ENCODE data around the gene CEBPE.
"Not testable (repeated sequence)": the region's sequence is repeated elsewhere in the genome, so short reads cannot be mapped to it uniquely, and the experiment has no call there.

The CEBPE gene

DNA sequence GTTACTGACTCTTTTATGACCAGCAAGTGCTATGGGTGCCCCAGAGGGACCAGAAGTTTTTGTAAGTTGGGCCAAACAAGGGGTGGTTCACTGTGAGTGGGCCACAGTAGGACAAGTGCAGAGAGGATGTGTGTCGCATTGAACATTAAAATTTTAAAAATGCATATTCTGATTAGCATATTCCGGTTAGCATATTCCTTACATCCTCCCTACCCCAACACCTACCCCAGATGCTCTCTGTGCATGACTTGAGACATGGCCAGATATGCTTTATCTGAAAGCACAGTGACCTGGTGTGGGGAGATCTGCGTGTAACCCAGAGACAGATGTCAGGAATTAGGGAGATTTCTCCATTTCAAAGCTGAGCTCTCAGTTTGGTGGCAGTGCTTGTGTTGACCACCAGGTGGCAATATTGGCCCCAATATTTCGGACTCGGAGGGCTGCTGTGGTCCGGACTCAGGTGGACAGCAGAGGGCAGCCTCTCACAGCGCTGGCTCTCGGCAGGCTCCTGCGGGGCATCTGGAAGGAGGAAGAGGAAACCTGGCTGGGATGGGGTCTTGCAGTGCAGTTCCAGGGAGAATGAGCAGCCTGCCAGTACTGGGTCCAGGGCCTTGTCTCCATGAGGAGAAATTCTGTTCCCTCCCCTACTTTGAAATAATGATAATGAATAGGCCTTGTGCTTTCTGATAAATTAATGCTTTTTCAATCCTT is 1.6 kb upstream of the CEBPE start:
- DNase-seq: peak; percentile 79

DNA sequence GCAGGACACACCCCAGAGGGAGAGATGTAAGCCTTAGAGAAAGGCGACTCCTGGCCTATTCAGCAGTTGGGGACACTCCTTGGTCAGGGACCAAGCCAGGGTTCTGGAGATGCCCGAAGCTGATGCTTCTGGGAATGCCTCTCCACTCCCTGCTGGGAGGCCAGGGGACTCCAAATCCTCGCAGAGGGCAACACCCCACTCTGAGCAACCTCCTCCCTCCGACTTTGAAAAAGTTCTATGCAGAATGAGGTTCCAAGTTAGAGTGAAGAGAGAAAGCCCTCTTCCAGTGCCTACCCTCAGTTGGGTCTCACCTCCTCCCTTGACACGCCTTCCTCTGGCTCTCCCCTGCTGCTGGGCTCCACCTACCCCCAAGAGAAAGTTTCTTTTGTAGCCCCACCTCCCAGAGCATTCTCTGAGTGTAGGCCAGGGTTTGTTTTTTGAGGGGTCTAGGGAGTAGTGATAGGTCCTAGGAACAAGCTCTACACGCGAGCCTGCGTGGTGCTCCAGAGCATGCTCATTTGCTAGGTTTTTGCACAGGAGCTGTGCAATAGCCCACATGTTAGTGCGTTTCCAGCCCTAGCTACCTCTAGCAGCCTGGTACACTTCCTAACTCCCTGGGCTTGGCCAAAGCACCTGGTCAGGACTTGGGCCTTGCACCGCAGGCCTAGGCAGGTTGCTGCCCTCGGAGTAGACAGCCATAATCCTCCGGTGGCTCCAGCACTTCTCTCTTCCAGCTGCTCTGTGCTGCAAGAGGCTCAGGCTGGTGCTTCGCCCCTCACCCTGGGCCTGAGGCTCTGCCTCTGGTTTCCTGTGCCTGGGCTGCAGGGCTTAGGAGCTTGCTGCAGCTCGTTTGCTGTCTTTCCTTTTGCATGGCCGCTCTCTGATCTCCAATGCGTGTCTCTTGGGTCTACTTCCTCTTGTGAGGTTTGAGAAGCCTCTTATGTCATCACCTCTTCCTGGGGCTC is 590 bp upstream of the CEBPE start:
- DNase-seq: no peak

DNA sequence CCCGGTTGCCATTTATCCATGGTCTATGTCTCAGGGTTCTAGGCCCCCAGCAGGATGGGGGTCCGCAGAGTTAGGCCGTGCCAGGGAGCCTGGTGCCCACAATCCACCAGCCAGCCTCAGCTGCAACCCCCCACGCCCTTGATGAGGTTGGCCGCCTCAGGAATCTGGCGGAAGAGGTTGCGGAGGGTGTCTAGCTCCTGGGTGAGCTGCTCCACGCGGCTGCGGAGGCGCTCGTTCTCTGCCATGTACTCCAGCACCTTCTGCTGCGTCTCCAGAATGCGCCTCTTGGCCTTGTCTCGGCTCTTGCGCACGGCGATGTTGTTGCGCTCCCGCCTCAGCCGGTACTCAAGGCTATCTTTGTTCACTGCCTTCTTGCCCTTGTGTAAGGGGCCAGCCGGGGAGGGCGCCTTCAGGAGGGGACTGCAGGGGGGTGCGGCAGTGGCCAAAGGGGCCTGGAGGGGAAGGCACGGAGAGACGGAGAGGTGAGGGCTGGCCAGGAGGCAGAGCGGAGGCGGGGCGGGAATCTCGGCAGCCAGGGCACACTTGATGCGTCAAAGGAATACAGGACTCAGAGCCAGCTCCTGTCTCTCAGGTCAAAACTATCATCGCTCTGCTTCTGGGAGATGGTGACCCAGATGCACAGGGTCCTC is 1.6 kb downstream of the CEBPE start:
- no peak for DNase-seq

DNA sequence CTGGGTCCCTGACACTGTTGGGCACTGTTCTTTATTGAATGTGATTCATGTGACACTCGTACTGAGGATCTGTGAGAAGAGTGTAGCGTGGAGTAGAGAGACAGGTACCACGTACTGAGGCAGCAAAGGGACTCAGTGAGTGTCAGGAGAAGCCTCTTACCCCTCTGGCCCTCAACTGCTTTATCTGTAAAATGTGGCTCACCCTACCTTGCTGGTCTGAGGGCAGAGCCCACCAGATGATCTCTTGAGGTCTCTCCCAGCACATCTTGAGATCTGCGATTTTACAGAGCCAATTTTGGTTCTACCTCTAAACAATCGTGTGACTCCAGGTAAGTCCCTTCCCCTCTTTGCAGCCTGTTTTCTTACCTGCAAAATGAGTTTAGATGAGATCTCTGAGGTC is 3.1 kb downstream of the CEBPE start:
- no peak for DNase-seq

DNA sequence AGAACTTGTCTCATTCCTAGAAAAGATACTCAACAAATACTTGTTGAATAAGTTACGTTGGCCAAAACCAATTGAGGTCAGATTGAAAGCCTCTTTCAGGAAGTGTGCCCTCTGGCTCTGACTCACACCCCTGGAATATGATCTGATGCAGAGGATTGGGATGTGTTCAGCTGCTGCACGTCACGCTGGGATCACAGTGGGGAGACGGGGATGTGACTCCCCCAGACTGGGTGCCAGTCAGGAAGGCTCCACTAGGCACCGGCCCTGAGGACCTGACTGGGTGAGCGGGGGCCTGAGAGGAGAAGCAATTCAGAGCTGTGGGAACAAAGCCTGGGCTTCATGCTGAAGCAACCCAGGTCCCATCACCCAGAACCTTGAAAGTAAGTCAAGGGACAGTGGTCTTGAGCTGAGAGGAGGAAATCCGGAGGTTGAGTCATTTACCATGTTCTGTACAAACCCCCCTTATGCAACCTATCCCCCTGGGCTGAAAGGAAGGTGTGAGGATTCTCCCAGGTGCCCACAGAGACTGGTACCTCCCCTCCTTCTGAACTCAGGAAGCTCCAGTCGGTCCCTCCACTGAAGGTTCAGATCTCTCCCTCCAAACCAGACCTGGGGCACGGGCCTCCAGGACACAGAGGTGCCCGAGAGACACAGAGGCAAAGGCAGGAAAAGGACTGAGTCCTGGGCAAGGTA is 3.9 kb downstream of the CEBPE start:
- DNase-seq: no peak

DNA sequence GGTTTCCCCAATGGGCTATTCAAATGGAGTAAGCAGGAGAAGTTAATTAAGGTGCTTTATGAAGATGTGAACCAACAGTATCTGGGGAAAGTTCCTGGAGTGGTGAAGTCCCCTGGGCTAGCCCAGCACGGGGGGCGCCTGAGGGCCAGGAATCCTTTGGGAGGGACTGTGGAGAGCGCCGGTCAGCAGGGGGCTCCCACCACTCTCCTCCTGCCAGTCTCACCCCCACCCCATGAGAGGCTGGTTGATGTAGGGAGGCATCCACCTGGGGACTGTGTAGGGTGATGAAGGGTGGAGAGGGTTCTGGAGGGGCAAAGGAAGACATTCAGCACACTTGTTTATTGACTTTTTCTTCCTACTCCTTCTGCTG is 4.4 kb downstream of the CEBPE start:
- no peak for DNase-seq

DNA sequence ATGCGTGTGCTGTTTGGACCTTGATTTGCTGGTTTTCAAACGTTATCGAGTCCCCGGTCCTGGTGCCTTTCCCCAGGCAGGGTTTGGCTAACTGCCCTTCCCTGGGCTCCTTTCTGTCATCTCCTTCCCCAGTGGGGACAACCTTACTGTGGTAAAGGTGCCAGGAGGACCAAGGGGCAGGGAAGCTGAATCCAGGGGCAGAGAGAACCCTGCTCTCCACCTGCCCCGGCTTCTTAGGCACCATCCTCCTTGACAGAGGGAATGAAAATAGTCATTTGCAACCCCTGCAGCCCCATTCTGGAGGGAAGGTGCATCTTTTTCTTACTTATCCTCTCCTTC is 5.0 kb downstream of the CEBPE start:
- no peak for DNase-seq

DNA sequence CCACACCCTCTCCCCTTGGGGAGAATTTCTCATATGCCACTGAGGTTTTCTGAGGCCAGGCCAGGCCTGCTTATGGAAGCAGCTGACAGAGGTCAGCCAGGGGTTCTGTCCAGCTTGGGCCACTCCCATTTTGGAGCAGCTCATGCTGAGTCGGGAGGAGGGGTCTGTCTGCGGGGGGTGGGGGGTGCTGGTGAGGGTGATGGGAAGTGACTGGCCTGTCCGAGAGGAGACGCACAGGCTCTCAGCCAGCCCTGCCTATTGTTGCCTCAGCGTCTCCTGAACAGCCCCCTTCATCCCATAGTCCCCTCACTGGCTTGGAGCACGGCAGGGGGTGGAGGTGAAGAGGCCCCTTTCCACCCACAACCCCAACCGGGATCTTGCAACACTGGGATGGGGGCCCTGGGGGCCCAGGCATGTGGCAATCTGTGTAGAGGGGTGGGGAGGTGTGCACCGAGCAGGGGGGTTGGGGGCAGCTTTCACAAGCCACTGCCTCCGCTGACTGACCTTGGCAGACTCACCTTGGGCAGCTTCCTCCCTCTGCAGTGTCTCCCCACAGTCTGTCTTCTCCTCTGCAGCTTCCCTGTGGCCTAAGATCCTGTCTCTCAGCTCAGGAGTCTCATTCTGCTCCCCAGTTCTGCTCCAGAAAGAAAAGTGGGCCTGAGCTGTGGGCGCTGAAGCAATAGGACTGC is 5.5 kb downstream of the CEBPE start:
- no peak for DNase-seq

DNA sequence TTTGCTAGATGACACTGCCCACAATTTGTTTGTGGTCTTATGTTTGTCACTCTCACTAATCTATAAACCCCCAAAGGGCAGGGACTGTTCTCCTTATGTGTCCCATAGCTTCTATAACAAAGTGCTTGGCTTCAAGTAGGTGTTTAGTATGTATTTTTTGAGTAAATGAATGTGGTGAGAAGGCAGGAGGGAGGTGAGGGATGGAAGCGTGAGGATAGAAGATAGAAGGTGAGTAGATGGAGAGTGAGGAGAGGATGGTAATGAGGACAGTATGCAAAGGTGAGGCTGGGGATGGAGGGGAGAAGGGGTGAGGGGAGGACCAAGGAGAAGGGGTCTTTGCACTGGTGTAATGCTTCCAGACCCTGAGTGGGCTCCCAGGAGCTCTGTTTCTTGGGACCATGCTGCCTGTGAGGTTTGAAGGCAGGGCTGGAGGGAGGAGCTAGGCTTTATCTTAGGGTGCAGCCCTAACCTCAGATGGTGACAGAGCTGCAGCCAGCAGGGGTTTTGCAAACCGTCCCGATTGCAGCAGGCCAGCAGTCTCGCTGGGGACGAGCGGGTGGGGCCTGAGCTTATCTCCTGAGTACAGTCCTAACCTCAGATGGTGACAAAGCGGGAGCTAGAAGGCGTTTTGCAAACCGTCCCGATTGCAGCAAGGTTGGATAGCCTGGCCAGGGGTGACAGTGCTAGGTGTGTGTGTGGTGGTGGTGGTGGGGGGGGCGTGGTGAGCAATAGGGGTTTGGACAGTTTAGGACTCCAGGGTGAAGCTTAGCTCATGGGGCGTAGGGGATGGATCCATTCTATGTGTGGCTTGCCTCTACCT is 6.5 kb downstream of the CEBPE start:
- no peak for DNase-seq

DNA sequence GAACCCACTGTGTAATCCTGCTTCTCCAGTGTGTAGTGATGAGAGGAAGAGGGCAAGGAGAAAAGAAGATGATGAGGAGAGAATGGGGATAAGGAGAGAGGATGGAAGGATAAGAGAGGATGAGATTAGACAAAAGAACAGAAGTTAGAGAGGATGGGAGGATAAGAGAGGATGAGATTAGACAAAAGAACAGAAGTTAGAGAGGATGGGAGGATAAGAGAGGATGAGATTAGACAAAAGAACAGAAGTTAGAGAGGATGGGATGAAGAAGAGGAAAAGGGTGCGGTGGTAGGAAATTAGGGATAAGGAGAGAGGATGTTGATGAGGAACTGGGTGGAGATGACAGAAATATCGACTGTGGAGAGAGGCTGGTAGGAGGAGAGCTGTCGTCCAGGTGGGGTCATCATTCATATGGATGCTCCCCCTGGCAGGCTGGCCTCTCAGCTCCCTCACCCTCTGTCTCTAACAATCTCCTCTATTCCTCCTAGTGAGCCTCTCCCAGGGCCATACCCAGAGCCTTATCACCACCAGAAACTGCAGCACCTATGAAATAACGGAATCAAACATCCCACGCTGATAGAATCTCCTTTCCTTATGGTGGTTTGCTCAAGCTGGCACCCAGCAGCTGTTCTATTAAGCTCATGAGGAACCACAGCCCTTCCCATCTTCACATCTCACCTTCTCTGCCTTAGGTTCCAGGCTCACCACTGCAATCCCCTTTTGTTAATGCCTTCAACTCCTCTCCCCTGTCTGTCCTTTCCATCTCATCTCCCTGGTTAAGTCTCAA is 8.3 kb downstream of the CEBPE start:
- no peak for DNase-seq

DNA sequence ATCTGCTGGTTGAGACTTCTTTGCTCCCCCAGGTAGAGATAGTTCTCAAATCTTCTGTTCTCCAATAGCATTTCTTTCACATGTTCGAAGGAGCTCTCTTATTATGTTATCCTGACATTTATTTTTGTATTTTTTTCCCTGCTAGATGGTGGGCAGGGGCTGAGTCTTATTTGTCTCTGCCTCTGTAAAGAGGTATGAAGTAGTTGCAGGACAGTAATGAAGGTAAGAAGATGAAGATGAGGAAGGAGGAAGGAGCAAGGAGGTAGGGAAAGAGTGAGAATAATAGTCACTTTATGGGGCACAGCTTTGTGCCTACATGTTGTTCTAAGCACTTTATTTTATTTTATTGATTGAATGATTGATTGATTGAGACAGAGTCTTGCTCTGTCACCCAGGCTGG is 9.3 kb downstream of the CEBPE start:
- no peak for DNase-seq

DNA sequence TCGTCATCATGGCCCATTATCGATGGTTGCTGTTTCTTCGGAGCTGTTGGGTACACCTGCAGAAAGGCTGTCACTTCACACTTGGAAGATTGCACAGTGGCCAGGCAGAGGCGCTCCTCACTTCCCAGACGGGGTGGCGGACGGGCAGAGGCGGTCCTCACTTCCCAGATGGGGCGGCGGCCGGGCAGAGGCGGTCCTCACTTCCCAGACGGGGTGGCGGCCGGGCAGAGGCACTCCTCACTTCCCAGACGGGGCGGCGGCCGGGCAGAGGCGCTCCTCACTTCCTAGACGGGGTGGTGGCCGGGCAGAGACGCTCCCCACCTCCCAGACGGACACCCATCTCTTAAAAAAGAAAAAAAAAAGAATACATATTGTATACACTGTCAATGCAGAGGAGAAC is 10.9 kb downstream of the CEBPE start:
- not testable (repeated sequence) for DNase-seq

DNA sequence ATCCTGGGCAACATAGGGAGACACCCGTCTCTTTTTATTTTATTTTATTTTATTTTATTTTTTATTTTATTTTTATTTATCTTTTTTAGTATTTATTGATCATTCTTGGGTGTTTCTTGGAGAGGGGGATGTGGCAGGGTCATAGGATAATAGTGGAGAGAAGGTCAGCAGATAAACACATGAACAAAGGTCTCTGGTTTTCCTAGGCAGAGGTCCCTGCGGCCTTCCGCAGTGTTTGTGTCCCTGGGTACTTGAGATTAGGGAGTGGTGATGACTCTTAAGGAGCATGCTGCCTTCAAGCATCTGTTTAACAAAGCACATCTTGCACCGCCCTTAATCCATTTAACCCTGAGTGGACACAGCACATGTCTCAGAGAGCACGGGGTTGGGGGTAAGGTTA is 11.4 kb downstream of the CEBPE start:
- not testable (repeated sequence) for DNase-seq

DNA sequence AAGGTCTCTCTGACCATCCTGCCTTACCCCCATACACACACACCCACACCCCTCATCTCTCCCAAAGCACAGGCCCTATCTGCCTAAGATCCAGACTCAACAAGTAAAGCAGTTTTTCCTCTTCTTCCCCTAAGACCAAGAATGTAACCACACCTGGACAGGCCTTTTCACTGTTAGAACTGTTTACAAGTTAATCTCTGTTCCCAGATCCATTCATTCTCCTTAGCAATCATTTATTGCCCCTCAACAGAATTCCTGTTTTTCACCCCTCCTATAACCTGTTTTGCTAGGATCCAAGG is 12.4 kb downstream of the CEBPE start:
- no peak for DNase-seq

DNA sequence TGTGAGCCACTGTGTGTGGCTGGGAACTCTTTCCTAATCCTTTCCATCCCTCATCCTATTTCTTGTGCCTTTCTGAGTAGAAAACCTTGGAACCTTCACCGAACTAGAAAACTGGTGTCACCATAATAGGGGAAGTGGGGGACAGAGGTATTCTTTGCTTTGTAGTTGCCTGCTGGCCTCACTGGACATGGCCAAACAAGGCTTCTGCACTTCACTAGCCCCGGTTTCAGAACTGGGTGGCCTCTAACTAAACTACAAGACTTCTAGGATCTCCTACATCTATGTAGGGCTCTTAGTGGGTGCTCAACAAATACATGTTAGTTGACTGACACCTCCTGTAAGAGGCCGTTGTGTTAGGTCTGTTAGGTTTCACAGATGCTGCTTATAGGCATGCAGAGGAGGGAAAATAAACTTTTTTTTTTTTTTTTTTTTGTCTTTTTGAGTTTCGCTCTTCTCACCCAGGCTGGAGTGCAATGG is 13.7 kb downstream of the CEBPE start:
- no peak for DNase-seq

DNA sequence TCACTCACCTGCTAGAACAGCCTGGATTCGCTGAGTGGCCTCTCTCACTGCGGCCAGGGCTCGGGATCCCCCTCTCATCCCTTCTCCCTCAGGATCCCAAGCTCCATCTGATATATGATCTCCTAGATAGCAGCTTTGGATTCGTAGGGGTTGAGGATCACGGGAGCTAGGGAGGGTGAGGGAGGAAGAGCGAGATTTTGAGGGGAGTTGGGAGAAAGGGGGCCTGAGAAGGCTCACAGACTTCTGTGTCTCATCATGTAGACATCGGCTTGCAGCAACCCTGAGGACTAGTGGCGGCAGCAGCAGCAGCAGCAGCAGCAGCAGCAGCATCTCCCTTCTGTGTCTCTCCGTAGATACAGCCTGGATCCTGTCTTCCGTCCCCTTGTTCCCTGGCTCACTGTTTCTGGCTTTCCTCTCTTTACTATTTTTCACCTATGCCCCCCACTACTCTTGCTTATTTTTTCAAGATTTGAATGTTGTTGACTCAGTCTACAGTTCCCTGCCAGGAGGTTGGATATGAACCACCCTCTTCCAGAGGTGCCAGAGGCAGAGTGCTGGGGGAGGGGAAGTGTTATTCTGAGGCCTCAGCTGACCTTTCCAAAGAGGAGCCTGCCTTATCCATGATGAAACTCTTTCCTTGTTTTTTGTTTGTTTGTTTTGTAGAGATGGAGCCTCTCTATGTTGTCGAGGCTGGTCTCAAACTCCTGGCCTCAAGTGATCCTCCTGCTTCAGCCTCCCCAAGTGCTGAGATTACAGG is 14.3 kb downstream of the CEBPE start, which contains the start of gene CIROP:
Gene CIROP (minus strand): TSS at position 399 of the 757 bp plus-strand sequence. CDS start 69 bp downstream, at position 330.
- DNase-seq: no peak

DNA sequence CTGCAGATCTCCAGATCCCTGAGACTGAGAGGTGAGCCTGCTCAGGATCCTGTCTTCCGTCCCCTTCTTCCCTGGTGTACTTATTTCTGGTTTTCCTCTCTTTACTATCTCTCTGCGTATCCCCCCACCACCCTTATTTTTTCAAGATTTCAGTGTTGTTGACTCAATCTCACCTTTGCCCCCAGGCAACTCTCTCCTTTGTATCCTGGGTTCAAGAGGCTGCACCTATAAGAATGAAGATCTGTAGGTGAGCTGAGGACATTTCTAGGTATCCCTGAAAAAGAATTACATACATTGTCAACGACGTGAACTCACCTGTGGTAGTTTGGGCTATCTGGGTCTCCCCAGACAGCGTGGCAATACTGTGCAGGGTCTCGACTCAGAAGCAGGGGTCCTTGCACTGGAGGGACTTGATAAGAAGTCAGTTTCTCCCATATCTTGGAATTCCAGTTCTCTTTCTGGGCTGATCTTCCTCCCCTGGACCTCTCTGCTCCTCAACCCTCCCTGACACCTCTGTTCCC is 14.9 kb downstream of the CEBPE start:
- DNase-seq: no peak

DNA sequence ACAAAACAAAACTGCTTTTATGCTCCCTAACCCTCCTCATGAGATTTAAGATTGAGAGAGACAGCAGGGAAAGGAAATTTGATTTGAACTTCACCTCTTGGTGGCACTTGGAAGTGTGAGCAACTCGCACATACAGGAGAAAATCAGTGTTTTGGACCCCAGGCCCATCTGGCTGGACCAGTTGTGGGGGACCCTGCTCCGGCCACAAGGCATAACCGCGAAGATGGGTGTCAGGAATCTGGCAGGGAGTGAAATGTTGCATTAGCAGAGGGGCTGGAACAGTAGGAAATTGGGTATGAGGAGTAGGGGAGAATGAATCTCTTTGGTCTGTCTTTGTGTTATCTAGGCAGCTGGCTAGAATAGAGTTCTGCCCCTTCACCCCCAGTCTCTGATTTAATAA is 15.5 kb downstream of the CEBPE start:
- no peak for DNase-seq

DNA sequence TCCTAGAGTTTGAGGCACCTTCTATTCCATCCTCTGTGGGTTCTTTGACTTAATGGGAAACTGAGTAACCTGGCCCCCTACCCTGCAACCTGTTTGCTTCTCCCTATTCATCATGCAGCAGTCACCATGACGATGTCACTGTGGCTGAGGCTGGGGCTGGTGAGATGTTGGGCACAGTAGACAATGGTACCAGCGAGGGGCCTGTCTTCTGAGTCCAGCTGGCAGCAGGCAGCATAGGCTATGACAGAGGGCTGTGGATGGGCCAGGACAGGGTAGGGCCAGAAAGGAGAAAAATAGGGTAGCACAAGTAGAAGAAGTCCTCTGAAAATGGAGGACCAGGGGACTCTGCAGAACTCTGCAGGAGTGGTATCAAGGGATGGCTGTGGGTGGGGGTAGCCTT is 16.3 kb downstream of the CEBPE start:
- no peak for DNase-seq
